GM12878 (cell line): ENCODE data around the gene TNXB. TPM values are rescaled to one million over a fixed set of nuclear protein-coding genes. Genes with fewer than 3 reads are reported as not detected.
"Not testable (repeated sequence)": the region's sequence is repeated elsewhere in the genome, so short reads cannot be mapped to it uniquely, and the experiment has no call there.

Experiments used
- ATAC-seq: fragments of 200-7000 bp; cut with Tn5 transposase; 3 replicates; pipeline ENCODE4 v1.9.1; 2020; ENCODE audit warnings: mild to moderate bottlenecking, moderate library complexity
- BruUV-seq: library from RNA; stranded (reverse); fragments of 400-500 nt; replicated peaks from 2 replicates; lab custom pipeline; 2021; lab: Mats Ljungman, UMichigan
- CTCF ChIA-PET: fragments of 300-600 bp; sonication (Branson Sonifier 250); formaldehyde crosslinking; extraction: SDS; loops from one replicate; lab custom pipeline; 2021; ENCODE audit warnings: inconsistent platforms; lab: Yijun Ruan, JAX
- POLR2A ChIA-PET: fragments of 350-600 bp; formaldehyde crosslinking; extraction: SDS; loops from one replicate; lab custom pipeline; 2021; ENCODE audit warnings: inconsistent platforms; lab: Charles Lee
- RAD21 ChIA-PET: fragments of 300-600 bp; sonication (Branson Sonifier 250); formaldehyde crosslinking; loops from one replicate; lab custom pipeline; 2023; ENCODE audit warnings: antibody characterized with exemption; ENCODE audit not compliant: unreplicated experiment; lab: Charles Lee
- SMC1A ChIA-PET: fragments of 300-600 bp; sonication (Branson Sonifier 250); formaldehyde crosslinking; loops from one replicate; lab custom pipeline; 2023; ENCODE audit not compliant: unreplicated experiment, uncharacterized antibody; lab: Charles Lee
- DNase-seq: peaks from one replicate; pipeline ENCODE4 v3.0.0-alpha.2; 2011; ENCODE audit warnings: low read depth, low spot score
- FAIRE-seq: peaks from 3 replicates; lab custom pipeline; 2011; peaks lifted over from hg19 to GRCh38; lab: Jason Lieb, UNC
- H2AFZ ChIP-seq: 2 replicates; pipeline ENCODE4 v1.6.0; 2011; ENCODE audit warnings: low read depth, low read length, control low read depth; ENCODE audit not compliant: control insufficient read depth
- H3K27ac ChIP-seq: 2 replicates; pipeline ENCODE4 v1.5.1; 2011; ENCODE audit warnings: control low read depth; ENCODE audit not compliant: control insufficient read depth, insufficient read depth
- H3K27me3 ChIP-seq, 2 experiments: replicated peaks in 1 of 2; 2 replicates each; pipeline versions ENCODE4 v1.6.0 to v1.6.1; 2011; ENCODE audit warnings: low read length in 1 of 2; ENCODE audit not compliant: control insufficient read depth in 2 of 2, insufficient read depth in 2 of 2
- H3K36me3 ChIP-seq, 2 experiments: 2 replicates each; pipeline ENCODE4 v1.5.1; 2011; ENCODE audit warnings: low read length in 1 of 2; ENCODE audit not compliant: control insufficient read depth in 2 of 2, insufficient read depth in 2 of 2
- H3K4me1 ChIP-seq: 2 replicates; pipeline ENCODE4 v1.6.1; 2011; ENCODE audit warnings: mild to moderate bottlenecking, low read length, moderate library complexity, mixed read lengths; ENCODE audit not compliant: control insufficient read depth, insufficient read depth
- H3K4me2 ChIP-seq: 2 replicates; pipeline ENCODE4 v1.6.0; 2011; ENCODE audit warnings: control low read depth; ENCODE audit not compliant: control insufficient read depth, insufficient read depth
- H3K4me3 ChIP-seq: fragments of 200-600 bp; sonication (generic); 2 replicates; pipeline ENCODE4 v1.5.1; 2016
- H3K79me2 ChIP-seq: 2 replicates; pipeline ENCODE4 v1.6.0; 2011; ENCODE audit warnings: low read length; ENCODE audit not compliant: control insufficient read depth, insufficient read depth
- H3K9ac ChIP-seq: 2 replicates; pipeline ENCODE4 v1.8.0; 2011; ENCODE audit warnings: low read length, control low read depth, mixed read lengths; ENCODE audit not compliant: control insufficient read depth, insufficient read depth
- H3K9me3 ChIP-seq: replicated peaks from 3 replicates; pipeline ENCODE4 v1.5.1; 2011; ENCODE audit warnings: mild to moderate bottlenecking, low read length; ENCODE audit not compliant: control insufficient read depth, insufficient read depth
- H4K20me1 ChIP-seq: 2 replicates; pipeline ENCODE4 v1.6.0; 2011; ENCODE audit not compliant: control insufficient read depth, insufficient read depth
- WGBS: methylation state at CpG from one replicate; pipeline ENCODE4 v1.1.6; 2016; ENCODE audit warnings: low lambda C conversion rate; ENCODE audit not compliant: insufficient replicate concordance, insufficient coverage; ENCODE audit errors: missing lambda C conversion rate; 5-methylcytosine and 5-hydroxymethylcytosine counted together
- in situ Hi-C: fragments of 300-500 bp; cut with MboI; formaldehyde crosslinking; loops from 9 replicates; pipeline ENCODE4 v1.14.3; 2018; ENCODE audit warnings: mixed read lengths
- intact Hi-C: fragments of 100-400 bp; cut with micrococcal nuclease; formaldehyde crosslinking; loops from one replicate; pipeline ENCODE4 v1.14.2; 2022; ENCODE audit not compliant: unreplicated experiment
- polyA plus RNA-seq, 11 experiments: library from polyadenylated mRNA; depleted of rRNA in 4 of 11; unstranded in 6 of 11; stranded (reverse) in 5 of 11; fragments of >200 nt; fragmentation: Nextera tagmentation in 4 of 11; fragmentation: Illumina TruSeq in 1 of 11; extraction: Ambion mirVana in 4 of 11; extraction: Trizol in 1 of 11; gene quantifications; 1 replicate in 1 of 11; 2 replicates in 10 of 11; pipeline versions ENCODE4 v1.2.1 to v1.2.3, GENCODE V29; 2011 to 2016; ENCODE audit warnings: inconsistent platforms in 2 of 11, missing spikeins in 2 of 11, low read depth in 1 of 11
- total RNA-seq, 4 experiments: library from RNA; depleted of rRNA in 3 of 4; stranded (reverse); fragments of >200 nt in 3 of 4; fragmentation: Illumina TruSeq in 1 of 4; extraction: Trizol in 1 of 4; gene quantifications; 2 replicates each; pipeline versions ENCODE4 v1.2.1 to v1.2.3, GENCODE V29; 2013 to 2021

The TNXB gene
- total and polyA plus RNA-seq, 10 of the 15 experiments (the other 5 are each of a cell fraction or from before 2014, with no cell fraction given), result 0.03 to 2.5 (median 0.68) TPM; not detected in 2

DNA sequence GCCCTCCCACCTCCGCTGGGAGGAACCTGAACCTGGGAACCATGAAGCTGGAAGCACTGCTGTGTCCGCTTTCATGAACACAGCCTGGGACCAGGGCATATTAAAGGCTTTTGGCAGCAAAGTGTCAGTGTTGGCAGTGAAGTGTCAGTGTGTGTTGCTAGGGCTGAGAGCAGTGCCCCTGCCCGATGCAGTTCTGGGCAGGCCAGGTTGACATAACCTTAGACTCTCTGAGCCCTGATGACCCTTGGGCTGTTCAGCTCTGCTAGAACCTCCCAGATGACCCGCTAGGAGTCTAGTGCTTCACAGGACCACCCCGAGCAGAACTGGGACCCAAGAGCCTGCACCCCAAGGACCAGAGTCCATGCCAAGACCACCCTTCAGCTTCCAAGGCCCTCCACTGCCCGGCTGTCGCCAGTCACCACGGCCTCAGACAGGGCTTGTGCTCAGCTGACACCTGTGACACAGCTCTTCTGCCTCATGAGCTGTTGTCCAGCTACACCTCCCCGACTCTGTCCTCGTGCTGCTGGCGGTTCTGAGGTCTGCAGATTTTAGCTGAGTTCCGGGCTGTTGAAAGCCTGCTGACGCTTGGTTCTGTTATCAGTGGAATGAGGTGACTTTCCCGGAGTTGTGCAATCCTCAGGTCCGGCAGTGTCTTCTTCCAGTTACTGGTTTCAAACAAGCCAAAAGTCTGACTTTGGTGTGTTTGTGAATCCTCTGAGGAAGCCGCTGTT, 73.7 kb downstream of the TNXB start:
- H3K27ac ChIP-seq, H3K9me3 ChIP-seq, FAIRE-seq, H3K4me2 ChIP-seq, H3K36me3 ChIP-seq, H3K4me1 ChIP-seq, intact Hi-C loops, H3K79me2 ChIP-seq, BruUV-seq, H3K4me3 ChIP-seq, CTCF ChIA-PET, RAD21 ChIA-PET, H3K27me3 ChIP-seq, POLR2A ChIA-PET, H3K9ac ChIP-seq, H2AFZ ChIP-seq, DNase-seq, ATAC-seq, H4K20me1 ChIP-seq, SMC1A ChIA-PET: not testable (repeated sequence)
- WGBS, result no CpG with 5 or more reads among the region's 16 CpGs
- in situ Hi-C loops, result loop anchor here (10.0 kb wide), 1 partner anchor 61 kb away; the partner anchor contains the start of gene DXO

- FAIRE-seq, H3K27me3 ChIP-seq, RAD21 ChIA-PET, H3K4me1 ChIP-seq, H3K27ac ChIP-seq, ATAC-seq, SMC1A ChIA-PET, H4K20me1 ChIP-seq, H3K9me3 ChIP-seq, H3K4me3 ChIP-seq, CTCF ChIA-PET, H3K36me3 ChIP-seq, intact Hi-C loops, H2AFZ ChIP-seq, H3K79me2 ChIP-seq, POLR2A ChIA-PET, BruUV-seq, in situ Hi-C loops, H3K4me2 ChIP-seq, H3K9ac ChIP-seq, DNase-seq: not testable (repeated sequence)
- 32% methylated on average over 7 of the region's 14 CpGs for WGBS
Observed at GRCh38 chr6:32029553-32029952, 79.6 kb downstream of the TNXB start.

DNA sequence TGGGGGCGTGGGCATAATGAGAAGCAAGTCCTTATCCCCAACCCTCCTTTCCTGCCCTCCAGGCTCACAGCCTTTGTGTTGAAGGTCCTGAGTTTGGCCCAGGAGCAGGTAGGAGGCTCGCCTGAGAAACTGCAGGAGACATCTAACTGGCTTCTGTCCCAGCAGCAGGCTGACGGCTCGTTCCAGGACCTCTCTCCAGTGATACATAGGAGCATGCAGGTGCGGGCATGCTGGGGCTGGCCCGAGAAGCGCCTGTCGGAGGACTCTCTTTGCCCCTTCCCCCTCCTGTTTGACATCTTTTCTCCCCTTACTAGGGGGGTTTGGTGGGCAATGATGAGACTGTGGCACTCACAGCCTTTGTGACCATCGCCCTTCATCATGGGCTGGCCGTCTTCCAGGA, 80.5 kb downstream of the TNXB start:
- BruUV-seq, H3K36me3 ChIP-seq, RAD21 ChIA-PET, in situ Hi-C loops, H3K27ac ChIP-seq, H3K4me2 ChIP-seq, H3K27me3 ChIP-seq, POLR2A ChIA-PET, DNase-seq, intact Hi-C loops, CTCF ChIA-PET, SMC1A ChIA-PET, H4K20me1 ChIP-seq, H3K4me3 ChIP-seq, H3K9me3 ChIP-seq, ATAC-seq, H3K4me1 ChIP-seq, H2AFZ ChIP-seq, H3K79me2 ChIP-seq, H3K9ac ChIP-seq, FAIRE-seq: not testable (repeated sequence)
- WGBS, result 65% methylated on average over 7 of the region's 10 CpGs

DNA sequence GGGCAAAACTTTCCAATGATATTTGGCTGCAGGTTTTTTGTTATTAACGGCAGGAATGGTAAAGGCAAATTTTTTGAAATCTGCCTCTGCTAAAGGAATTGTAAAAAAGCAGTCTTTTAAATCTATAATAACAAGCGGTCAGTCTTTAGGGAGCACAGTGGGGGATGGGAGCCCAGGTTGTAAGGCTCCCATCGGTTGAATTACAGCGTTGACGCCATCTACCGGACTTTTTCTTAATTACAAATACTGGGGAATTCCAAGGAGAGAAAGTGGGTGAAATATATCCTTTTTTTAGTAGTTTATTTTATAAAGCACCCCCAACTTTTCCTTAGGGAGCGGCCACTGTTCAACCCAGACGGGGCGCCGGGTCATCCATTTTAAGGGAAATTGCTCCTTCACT, 87.0 kb downstream of the TNXB start:
- ATAC-seq, H3K27ac ChIP-seq, BruUV-seq, H3K79me2 ChIP-seq, H3K9me3 ChIP-seq, H2AFZ ChIP-seq, H3K9ac ChIP-seq, H3K4me3 ChIP-seq, in situ Hi-C loops, H3K4me2 ChIP-seq, SMC1A ChIA-PET, H3K36me3 ChIP-seq, POLR2A ChIA-PET, H3K4me1 ChIP-seq, CTCF ChIA-PET, intact Hi-C loops, H4K20me1 ChIP-seq, DNase-seq, FAIRE-seq, H3K27me3 ChIP-seq, RAD21 ChIA-PET: not testable (repeated sequence)
- WGBS, result no CpG with 5 or more reads among the region's 10 CpGs
